NCI-H446 treated with DMSO at 0.1 percent for 48 hours (cell line): ENCODE results near the gene DNM2.
"Not testable (repeated sequence)": the region's sequence is repeated elsewhere in the genome, so short reads cannot be mapped to it uniquely, and the experiment has no call there.

Experiments
- DNase-seq: peaks from one replicate; lab custom pipeline; 2025; lab: John Stamatoyannopoulos, UW

The DNM2 gene

DNA sequence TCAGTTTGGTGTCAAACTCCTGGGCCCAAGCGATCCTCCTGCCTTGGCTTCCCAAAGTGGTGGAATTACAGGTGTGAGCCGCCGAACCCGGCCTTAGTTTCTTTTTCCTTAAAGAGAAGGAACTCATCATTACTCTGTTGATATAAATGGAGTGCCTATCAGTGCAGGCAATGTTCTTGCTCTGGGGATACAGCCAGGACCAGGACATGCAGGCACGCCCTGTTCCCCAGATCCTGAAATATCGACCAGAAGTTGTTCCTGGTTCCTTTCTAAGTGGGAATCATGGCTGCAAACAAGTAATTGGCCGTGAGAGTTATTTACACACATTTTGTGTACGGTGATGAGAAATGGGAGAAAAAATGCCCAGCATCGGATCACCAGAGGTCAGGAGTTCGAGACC is 8.4 kb downstream of the DNM2 start:
- DNase-seq = no peak

DNA sequence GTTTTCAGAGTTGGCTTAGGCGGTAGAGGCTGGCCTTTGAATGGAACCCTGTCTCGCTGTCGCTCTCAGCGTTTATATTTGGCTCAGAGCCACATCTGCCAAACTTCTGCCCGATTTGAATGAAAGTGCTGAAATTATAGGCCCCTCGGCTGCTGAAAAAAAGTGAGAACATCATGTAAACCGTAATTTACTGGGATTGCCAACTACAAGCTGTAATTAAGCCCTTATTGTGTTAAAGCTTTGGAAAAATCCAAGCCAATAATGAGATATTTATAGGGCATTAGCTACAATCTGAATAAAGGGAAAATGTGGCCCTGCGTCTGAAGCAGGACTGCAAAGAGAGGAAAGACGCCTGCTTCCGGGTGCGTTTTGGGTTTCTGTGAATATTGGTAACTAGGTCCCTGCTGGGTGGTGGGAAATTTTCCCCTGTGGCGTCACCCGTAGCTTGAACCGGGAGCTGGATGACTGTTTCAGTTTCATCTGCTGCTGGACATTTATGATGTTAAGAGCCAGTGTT is 9.9 kb downstream of the DNM2 start:
- no peak for DNase-seq

DNA sequence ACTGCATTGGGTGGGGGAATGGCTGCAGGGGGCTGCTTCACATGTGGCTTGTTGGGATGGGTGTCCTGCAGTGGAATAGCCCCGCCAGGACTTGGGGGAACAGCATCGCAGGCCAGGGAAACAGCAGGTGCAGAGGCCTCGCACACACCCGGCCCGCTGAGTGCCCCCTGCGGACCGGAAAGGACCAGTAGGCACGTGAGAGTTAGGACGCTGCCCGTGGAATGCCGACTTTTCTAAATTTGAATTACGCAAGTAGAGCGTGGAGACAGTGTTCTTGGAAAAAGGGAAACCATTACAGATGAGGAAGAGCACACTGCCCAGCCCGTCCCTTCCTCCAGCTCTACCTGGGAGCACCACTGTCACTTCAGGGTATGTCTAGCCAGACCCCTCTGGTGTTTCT is 11.5 kb downstream of the DNM2 start:
- DNase-seq = no peak

DNA sequence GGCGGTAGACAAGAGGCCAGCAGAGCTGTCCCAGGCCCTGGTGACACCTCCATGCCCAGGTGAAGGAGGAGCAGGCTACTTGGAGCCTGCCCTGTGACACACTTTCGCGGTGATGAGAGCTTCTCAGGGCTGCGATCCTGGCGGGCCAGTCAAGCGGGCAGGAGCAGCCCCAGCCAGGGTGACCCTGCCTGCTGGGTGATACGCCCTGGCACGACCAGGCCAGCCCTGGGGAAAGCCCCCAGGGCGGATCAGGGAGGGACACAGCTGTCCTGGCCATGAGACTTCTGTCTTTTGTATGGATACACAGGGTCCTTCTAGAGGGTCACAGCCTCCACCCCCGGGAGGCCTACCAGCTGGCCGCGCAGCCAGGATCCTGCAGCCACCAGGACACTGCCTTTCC is 13.1 kb downstream of the DNM2 start:
- DNase-seq = no peak

DNA sequence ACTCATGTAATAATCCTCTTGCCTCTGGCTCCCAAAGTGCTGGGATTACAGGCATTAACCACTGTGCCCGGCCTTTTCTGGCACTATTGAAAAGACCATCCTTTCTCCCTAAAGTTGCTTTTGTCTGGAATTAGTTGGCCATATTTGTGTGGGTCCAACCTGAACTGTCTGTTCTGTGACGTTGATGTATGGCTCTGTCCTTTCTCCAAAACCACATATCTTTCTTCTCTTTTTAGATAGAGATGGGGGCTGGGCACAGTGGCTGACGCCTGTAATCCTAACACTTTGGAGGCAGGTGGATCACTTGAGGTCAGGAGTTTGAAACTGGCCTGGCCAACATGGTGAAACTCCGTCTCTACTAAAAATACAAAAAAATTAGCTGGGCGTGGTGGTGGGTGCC is 17.9 kb downstream of the DNM2 start:
- DNase-seq = no peak

DNA sequence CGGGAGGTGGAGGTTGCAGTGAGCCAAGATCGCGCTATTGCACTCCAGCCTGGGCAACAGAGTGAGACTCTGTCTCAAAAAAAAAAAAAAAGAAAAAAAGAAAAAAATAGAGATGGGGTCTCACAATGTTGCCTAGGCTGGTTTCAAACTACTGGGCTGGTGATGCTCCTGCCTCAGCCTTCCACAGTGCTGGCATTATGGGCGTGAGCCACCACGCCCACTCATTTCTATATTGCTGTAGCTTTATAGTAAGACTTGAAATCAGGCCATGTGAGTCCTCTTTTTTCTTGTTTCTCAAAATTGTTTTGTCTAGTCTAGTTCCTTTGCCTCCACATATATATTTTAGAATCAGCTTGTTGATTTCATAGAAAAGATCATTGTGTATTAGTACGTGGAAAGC is 18.3 kb downstream of the DNM2 start:
- DNase-seq = no peak

DNA sequence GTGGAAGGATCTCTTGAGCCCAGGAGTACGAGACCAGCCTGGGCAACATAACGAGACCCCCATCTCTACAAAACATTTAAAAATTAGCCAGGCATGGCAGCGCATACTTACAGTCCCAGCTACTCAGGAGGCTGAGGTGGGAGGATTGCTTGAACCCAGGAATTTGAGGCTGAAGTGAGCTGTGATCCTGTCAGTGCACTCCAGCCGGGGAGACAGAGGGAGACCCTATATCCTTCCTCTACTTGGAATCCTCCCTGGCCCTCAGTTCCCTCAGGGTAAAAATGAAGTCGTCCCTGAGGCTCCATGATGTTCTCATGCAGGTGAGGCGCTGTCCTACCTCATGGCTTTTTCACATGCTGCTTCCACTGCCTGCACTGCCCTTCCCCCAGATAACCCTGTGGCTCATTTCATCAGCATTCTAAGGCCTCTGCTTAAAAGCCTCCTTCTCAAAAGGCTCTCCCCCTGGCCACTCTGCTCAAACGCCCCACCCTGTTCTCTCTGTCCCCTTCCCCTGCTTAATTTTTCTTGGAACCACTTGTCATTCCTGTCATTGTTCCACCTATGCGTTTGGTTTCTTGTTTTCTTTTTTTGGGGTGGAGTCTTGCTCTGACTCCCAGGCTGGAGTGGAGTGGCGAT is 19.2 kb downstream of the DNM2 start:
- DNase-seq = no peak

DNA sequence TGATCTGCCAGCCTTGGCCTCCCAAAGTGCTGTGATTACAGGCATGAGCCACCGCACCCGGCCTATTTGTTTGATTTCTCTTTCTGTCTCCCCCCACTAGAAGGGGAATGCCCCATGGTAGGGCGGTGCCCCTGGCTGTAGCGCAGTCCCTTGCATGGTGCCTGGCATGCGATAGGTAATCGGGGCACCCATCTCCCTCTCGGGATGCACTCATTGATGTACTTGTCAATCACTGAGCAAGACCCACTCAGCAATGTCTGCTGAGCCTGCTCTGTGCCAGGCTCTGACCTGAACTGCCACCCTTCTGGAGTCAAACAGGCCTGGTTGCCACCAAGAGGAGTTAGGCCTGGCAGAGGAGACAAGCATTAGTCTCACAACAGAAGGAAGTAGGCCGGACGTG is 19.8 kb downstream of the DNM2 start:
- DNase-seq = no peak

DNA sequence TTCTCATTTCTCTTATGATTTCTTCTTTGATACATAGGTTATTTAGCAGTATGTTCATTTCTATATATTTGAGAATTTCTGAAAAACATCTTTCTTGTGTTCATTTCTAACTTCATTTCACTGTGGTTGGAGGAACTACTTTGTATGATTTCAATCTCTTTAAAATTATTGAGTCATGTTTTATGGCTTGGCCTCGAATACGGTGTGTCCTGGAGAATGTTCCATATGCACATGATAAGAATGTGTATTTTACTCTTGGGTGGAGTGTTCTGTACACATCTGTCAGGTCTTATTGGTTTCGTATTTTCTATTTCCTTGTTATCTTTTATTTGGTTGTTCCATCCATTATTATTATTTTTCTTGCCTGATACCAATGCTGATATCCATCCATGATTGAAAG is 22.9 kb downstream of the DNM2 start:
- DNase-seq = no peak

DNA sequence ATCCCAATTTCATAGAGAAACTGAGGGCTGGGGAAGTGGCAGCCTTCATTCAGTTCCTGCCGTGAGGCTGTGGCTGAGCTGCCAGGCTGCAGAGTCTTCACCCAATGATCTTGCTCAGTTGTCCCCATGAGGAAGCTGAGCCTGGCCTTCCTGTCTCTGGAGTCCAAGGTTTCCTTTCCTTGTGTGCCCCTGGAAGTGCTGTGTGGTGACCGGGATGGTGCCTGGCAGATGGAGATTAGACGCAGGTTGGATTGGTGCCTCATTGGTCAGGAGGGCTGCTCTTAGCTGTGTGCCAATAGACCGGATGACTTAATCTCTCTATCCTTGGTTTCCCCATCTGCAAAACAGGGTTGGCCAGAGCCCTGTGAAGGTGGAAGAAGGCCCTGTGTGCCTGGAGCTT is 24.6 kb downstream of the DNM2 start:
- peak; percentile 27 for DNase-seq

DNA sequence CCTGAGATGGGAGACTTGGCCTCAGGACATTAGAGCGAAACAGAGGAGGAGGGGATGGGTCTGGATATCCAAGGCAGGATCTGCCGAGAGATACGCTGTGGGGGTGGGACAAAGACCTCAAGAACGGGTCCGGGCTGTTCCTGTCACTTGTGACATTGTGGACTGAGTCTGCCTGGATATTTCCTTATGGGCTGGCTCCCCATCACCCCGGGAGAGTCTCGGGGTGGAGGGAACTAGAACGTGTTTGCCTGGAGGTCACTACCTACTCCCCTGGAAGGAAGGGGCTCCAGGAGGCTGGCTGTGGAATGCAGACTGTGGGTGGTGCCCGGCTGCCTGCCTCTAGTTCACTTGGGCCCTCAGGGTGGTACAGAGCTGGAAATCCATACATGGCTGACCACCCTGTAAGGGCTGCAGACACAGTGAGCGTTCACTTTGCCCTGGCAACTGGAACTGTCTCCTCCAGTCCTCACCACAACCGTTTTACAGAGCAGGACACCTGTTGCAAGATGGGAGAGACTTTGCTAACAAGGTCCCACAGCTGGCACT is 26.4 kb downstream of the DNM2 start:
- DNase-seq = no peak

DNA sequence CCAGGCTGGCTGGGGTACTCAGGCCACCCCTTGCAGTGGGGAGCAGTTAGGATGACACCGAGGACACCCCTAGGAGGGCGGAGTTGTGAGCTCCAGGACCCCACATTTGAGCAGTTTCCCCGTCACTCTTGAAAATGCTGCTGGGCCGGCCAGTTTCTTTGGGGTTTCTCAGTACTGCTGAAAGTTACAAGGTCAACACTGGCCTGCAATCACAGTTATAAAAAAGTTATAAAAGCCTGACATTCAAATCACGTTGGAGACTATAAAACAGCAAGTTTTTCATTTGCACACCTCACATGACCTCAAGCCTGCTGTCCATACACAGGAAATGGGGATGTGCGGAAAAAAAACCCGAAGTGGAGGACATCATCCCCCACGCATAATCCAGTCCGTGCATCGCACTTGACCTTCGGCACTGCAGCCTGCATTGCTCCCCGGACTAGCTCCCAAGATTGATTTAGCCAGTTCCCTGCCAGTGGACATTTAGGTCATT is 27.0 kb downstream of the DNM2 start:
- no peak for DNase-seq

DNA sequence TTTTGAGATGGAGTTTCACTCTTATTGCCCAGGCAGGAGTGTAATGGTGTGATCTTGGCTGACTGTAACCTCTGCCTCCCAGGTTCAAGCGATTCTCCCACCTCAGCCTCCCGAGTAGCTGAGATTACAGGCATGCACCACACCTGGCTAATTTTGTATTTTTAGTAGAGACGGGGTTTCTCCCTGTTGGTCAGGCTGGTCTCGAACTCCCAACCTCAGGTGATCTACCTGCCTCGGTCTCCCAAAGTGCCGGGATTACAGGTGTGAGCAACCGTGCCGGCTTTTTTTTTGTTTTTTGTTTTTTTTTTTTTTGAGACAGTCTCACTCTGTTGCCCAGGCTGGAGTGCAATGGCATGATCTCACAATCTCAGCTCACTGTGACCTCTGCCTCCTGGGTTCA is 28.6 kb downstream of the DNM2 start:
- not testable (repeated sequence) for DNase-seq

DNA sequence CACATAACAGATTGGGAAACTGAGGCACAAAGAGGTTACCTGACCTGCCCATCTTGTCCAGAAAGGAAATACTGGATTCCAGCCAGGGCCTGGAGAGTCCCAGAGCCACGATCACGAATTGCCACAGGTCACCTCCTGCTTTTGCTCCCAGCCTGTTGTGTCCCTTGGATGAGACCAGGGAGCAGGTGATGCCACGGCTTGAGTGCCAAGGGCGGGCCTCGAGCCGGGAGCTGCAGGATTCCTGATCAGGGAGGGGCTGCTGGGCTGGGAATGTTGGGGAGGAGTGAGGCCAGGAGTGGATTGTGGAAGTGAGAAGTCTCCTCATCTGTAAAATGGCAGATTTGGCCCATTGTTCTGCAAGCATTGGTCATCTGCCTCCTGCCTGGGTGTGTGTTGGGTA is 29.4 kb downstream of the DNM2 start:
- DNase-seq = no peak

DNA sequence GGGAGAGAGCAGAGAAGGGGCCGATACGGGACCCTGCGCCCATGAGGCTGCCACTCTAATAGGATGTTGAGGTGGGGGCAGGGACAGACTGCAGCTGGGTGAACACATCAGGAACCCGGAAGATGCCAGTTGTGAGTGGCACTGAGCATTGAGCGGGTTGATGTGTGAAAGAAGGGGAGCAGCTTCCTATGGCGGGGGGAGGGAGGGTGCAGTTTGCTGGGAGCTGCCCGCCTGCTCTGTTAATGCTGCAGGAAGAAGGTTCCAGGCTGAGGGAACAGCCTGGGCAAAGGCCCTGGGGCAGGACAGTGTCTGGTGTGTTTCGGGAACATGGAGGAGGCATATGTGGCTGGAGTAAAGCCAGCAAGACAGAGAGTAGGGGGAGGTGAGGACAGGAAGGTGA is 29.8 kb downstream of the DNM2 start:
- no peak for DNase-seq

DNA sequence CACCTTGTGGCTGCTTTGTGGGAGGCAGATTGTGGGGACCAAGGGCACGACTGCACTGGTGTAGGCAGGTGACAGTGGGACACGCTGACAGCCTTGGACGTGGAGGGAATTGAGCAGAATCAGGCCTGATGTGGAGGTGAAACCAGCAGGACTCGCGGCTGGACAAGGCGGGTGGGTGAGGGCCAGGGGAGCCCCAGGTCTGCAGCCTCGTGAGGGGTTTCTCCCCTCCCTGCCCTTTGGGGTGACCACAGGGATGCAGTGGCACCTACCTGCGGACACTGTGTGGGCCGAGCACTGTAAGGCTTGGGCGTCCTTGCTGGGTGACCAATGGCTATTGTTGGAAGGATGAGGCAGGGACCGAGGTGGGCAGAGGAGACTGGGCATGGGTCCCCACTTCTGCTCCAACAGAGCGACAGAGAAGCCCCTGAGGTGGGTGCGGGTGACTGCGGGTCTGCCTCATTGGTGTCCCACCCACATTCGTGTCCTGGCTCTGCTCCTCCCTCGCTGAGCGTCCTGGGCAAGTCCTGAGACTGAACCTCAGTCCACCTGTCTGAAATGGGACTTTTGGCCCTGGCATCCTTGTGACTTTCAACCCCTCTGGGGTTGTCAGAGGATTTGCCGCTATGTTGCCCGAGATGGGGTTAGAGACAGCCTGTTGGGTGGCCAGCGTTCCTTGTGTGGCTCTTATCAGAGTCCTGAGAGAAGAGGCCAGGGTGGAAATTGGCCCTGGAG is 30.5 kb downstream of the DNM2 start:
- DNase-seq = no peak

DNA sequence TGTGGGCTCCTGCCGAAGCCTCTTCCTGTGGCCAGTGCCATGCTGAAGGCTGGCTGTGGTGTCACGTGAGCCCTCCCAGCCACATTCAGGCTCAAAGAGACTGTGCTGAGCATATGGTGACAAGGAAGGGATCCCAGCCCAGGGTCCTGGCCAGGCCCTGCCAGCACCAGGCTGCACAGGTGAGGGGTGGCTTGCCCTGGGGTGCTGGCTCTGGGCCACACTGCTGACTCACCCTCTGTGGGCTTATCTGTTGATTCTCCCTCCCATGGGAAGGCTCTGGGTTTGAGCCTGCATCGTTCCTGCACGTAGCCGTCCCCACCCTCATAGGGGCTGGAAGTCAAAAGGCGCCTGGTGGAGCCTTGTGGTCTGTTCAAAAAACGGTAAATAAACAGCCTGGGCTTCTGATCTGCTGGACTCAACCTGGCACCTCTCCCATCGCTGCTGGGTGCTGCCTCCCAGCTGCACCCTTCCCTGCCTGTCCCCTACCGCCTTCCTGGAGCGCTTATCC is 31.1 kb downstream of the DNM2 start:
- DNase-seq = peak; percentile 15

DNA sequence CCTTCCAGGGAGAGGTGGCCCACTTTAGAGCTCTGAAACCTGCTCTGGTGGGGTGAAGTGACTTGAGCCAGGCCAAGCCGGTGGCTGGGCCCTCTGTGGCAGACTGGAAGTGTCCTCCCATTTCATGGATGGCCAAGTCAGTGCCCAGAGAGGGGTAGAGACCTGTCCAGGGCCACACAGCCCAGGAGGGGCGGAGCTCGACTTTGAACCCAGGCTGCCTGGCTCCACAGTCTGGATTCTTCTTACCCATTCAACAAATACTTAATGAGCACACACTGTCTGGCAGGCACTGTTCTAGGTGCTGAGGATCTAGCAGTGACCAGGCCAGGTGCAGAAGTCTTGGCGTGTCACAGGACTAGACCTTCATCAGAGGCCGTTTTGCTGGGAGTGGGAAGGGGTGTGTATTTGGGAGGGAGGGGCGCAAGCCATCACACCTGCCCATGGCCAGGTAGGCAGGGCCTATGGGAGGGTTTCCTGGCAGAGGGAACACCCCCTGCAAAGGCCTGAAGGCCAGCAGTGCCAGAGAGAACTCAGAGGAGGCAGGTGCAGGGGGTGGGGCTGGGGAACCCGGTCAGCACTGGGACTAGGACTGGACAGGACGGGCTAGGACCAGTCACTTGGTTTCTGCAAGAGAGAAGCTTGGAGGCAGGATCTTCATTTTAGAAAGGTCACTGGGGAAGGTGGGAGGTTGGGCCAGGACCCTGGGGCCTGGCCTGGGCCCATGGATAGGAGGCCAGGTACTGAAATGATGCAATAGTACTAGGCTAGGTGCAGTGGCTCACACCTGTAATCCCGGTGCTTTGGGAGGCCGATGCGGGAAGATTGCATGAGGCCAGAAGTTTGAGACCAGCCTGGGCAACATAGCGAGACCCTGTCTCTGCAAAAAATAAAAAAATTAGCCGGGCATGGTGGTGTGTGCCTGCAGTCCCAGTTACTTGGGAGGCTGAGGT is 31.8 kb downstream of the DNM2 start:
- no peak for DNase-seq

DNA sequence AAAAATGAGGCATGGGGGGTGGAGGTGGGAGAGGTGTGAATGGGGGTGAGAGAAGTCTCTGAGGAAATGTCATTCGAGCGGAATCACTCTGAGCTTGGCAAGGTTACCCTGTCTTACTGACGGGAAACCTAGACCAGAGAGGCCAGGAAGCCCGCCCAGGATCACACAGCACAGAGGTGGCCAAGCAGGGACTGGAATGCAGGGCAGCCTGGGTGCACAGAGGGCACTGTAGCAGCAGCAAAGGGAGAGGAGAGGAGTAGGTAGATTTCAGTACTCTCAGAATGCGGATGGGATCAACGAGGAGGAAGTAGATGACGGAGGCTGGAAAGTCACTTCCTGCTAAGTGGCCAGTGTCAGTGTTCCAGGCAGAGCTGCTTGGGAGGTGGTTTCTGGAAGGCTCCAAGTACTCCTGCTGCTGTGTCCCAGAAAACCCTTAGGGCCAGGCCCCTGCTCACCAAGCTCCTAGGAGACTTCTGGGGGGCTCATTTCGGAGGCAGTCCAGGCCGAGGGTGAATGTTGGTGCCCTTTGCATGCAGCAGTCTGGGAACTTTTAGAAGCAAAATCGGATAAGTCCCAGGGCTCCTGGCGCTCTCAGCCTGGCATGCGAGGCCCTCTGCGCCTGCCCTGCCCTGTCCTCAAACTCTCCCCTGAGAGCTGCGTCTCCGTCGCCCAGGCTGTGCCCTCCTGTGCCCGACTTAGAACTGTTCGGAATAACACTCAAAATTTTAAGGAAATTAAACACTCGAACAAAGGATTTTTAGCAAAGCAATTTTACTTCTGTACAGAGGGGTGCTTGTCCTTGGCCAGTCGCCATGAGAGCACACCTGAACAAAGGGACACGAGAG is 33.5 kb downstream of the DNM2 start:
- DNase-seq = no peak

DNA sequence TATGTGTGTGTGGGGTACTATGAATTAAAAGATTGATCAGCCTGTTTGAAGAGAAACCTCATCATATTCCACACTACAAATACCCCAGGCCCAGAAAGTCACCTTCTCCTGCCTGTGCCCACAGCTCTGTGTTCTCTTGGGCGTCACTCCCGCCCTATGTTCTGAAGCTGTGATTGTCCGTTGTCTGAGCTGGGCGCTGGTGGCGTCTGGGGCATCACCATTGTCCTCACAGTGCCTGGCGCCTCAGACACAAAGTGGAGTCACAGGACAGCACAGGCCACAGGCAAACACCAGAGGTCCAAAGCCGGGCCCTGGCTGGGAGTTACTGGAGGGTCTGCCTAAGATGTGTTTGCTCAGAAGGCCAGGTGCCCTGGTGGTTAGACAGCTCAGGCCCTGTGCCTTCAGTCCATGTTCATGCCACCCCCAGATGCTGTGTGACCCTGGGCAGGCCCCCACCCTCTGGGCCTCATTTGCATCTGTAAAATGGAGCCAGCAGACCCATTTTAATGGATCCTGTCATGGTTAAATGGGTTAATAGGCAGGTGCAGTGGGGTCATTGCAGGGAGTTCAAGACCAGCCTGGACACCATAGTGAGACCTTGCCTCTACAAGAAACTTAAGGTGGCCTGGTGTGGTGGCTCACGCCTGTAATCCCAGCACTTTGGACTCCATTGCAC is 34.5 kb downstream of the DNM2 start:
- DNase-seq = no peak
